Natural killer cell (primary cell): ENCODE measurements around the gene MYO5B. TPM values are rescaled to one million over a fixed set of nuclear protein-coding genes. Genes with fewer than 3 reads are reported as not detected.

Experiments
- ATAC-seq, 3 donors: fragments of 150-1000 bp in 2 of 3; fragments of 200-7000 bp in 1 of 3; cut with Tn5 transposase; 1 replicate in 1 of 3; 2 replicates in 2 of 3; pipeline ENCODE4 v1.10.0; 2021; ENCODE audit warnings: mild to moderate bottlenecking in 2 of 3, moderate library complexity in 2 of 3
- DNase-seq, 2 donors: peaks; one replicate each; pipeline versions ENCODE4 v3.0.0 to v3.0.0-alpha.2; 2013 to 2021; ENCODE audit warnings: mixed read lengths in 1 of 2
- H3K27ac ChIP-seq: one replicate; pipeline ENCODE4 v1.5.1; 2013; ENCODE audit warnings: mild to moderate bottlenecking, low read length
- H3K27me3 ChIP-seq: one replicate; pipeline ENCODE4 v1.6.1; 2013; ENCODE audit warnings: low read length; ENCODE audit not compliant: control insufficient read depth, insufficient read depth
- H3K36me3 ChIP-seq: one replicate; pipeline ENCODE4 v1.6.1; 2013; ENCODE audit warnings: low read length; ENCODE audit not compliant: control insufficient read depth, insufficient read depth
- H3K4me1 ChIP-seq: one replicate; pipeline ENCODE4 v1.6.1; 2013; ENCODE audit warnings: low read length; ENCODE audit not compliant: control insufficient read depth, insufficient read depth
- H3K4me3 ChIP-seq: one replicate; pipeline ENCODE4 v1.5.1; 2013; ENCODE audit warnings: low read length
- H3K9me3 ChIP-seq: one replicate; pipeline ENCODE4 v1.6.1; 2013; ENCODE audit warnings: low read length; ENCODE audit not compliant: control insufficient read depth, insufficient read depth
- H3K27ac Mint-ChIP-seq, 2 donors: one replicate each; pipeline ENCODE4 v1.8.0; 2022; ENCODE audit warnings: mild to moderate bottlenecking in 2 of 2, mixed read lengths in 2 of 2, moderate library complexity in 1 of 2
- H3K27me3 Mint-ChIP-seq, 2 donors: one replicate each; pipeline ENCODE4 v1.8.0; 2022; ENCODE audit warnings: low read depth in 2 of 2, mixed read lengths in 2 of 2
- H3K36me3 Mint-ChIP-seq: one replicate; pipeline ENCODE4 v1.8.0; 2022; ENCODE audit warnings: mixed read lengths
- H3K4me1 Mint-ChIP-seq, 2 donors: one replicate each; pipeline ENCODE4 v1.8.0; 2022; ENCODE audit warnings: mixed read lengths in 2 of 2
- H3K4me3 Mint-ChIP-seq: one replicate; pipeline ENCODE4 v1.8.0; 2022; ENCODE audit warnings: mild to moderate bottlenecking, moderate library complexity, mixed read lengths
- H3K9me3 Mint-ChIP-seq, 2 donors: one replicate each; pipeline ENCODE4 v1.8.0; 2022; ENCODE audit warnings: mixed read lengths in 2 of 2
- CTCF ChIP-seq: fragments of 200-600 bp; IDR thresholded peaks from one replicate; pipeline ENCODE4 v1.8.0; 2022; ENCODE audit warnings: antibody characterized with exemption
- WGBS: methylation state at CpG from one replicate; pipeline ENCODE4 v1.1.7; 2013; ENCODE audit warnings: missing lambda C conversion rate; ENCODE audit not compliant: insufficient coverage; 5-methylcytosine and 5-hydroxymethylcytosine counted together
- intact Hi-C: fragments of 100-400 bp; cut with micrococcal nuclease; formaldehyde crosslinking; loops from one replicate; pipeline ENCODE4 v1.14.2; 2022
- total RNA-seq, 4 donors: library from RNA; stranded (reverse); fragments of 120-200 nt in 1 of 4; gene quantifications; one replicate each; pipeline versions ENCODE4 v1.2.3 to v1.2.4, GENCODE V29; 2013 to 2022

MYO5B gene
- total RNA-seq, 3 donors from 2014 or later (not counting 1 experiment from before 2014, with no cell fraction given), result 0.33 TPM; not detected in 2

DNA sequence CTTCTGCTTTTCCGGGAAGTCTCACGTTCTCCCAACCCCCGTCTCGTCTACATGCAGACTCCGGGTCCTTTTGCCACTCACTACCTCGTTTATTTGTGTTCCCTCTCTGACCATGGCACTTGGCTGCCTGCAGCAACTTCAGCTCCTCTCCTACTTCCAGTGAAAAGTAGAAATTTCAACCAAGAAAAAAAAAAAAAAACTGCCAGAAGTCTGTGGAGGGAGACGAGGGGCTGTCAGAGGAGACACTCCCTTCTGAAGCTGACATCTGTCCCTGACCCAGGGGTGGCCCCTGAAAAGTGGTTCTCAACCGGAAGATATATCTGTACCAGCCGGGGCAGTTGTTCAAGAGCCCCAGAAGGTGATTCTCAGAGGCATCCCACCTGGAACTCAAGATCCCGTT lies 742 bp upstream of the MYO5B start:
- Mint-ChIP-seq H3K9me3 (no peaks in the 10 kb centered on the region), H3K27ac (no peak overlapping the region), H3K4me1 (peaks cover 0 to 13% of the 10 kb centered on the region in 2 donors), H3K27me3 (peaks cover 48 to 76% of the 10 kb centered on the region in 2 donors), H3K4me3 (peak overlapping the region; percentile 80), H3K36me3 (no peaks in the 10 kb centered on the region)
- DNase-seq (no peak), ATAC-seq (no peak)
- Histone ChIP-seq H3K4me1 (peaks cover 4% of the 10 kb centered on the region), H3K9me3 (no peaks in the 10 kb centered on the region), H3K4me3 (no peak overlapping the region), H3K27me3 (peaks cover 16% of the 10 kb centered on the region), H3K36me3 (no peaks in the 10 kb centered on the region), H3K27ac (no peak overlapping the region)
- intact Hi-C loops, result no loop called here
- no peak for TF ChIP-seq CTCF
- WGBS, result 35% methylated on average over 10 of the region's 10 CpGs

DNA sequence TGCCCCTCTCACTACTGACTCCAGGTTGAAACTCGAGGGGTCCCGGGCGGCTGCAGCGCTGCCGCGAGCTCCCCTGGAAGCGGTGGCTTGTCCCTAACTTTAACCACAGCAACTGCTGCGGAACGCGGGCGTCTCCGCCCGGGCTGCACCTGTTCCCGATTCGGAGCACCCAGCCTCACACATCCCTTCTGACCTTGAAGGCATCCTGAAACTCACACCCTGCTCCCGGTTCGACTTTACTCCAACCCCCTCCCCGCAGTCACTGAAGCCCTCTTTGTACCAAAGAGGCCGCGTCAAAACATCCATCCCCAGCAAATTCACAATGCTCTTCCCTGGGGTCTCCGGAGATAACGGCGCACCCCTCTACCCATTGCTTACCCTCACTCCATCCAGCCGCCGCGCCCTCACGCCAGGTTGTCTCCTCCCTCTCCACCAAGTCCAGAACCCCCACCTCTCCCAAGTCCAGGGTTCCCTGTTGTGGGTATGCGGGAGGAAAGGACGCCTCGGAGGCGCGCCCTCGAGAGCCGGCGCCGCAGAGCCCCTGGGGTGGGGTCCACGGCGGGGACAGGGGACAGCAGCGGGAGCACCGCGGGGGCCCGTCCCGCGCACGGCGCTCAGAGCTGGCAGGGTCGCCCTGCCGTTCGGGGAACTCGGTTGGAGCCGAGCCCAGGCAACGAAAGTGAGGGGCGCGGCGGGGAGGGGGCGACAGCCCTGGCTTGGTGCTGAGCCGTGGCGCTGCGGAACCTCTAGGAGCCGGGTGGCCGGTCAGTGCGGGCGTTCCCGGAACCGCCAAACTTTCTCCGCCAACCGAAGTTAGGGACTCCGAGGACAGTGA lies 934 bp downstream of the MYO5B start:
- Mint-ChIP-seq H3K27ac (no peak overlapping the region), H3K36me3 (no peaks in the 10 kb centered on the region), H3K27me3 (peaks cover 46 to 78% of the 10 kb centered on the region in 2 donors), H3K4me3 (peak overlapping the region; percentile 29), H3K9me3 (no peaks in the 10 kb centered on the region), H3K4me1 (peaks cover 0 to 13% of the 10 kb centered on the region in 2 donors)
- Histone ChIP-seq H3K36me3 (no peaks in the 10 kb centered on the region), H3K4me3 (no peak overlapping the region), H3K4me1 (peaks cover 4% of the 10 kb centered on the region), H3K9me3 (no peaks in the 10 kb centered on the region), H3K27me3 (peaks cover 16% of the 10 kb centered on the region), H3K27ac (no peak overlapping the region)
- no peak for ATAC-seq
- TF ChIP-seq CTCF, result no peak
- no peak for DNase-seq
- intact Hi-C loops, result no loop called here
- 4% methylated on average over 68 of the region's 68 CpGs for WGBS

DNA sequence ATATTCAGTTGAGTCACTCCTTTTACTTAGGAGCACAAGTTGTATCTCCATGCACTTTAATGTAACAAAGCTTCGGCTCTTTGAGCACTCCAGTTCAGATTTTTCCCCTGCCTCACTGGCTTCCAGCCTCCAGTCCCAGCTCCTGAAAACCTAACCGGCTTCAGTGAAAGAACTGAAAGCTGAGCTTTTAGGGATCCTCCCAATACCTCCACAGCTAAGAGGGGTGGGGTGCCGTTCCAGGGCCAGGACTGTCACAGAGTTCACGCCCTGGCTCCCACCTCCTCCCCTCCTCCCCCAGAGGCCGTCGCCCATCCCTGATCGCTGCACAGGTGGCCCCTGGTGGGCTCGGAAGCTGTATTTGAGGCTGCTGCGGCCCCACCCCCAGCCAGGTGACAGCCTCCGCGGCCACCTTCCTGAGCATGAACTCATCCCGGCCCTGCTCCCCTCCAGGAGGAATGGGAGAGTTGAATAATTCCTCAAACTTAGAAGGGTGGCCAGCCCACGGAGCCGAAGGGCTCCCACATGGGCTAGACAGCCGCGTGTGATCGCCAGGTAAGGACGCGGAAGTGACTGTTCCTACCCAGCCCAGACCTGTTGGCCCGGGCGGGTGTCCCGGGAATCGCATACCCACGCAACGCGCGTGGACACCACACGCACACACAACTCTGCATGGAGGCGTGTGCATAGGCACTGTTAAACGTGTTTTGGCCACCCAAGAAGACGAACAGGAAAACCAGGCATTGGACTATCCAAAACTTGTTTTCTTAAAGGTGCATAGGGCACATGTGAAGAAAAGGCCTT lies 1.8 kb downstream of the MYO5B start:
- Mint-ChIP-seq H3K27me3 (peaks cover 45 to 77% of the 10 kb centered on the region in 2 donors), H3K4me3 (peak overlapping the region; percentile 29), H3K27ac (no peak overlapping the region), H3K4me1 (peaks cover 0 to 13% of the 10 kb centered on the region in 2 donors), H3K9me3 (no peaks in the 10 kb centered on the region), H3K36me3 (no peaks in the 10 kb centered on the region)
- Histone ChIP-seq H3K4me1 (peaks cover 4% of the 10 kb centered on the region), H3K27ac (no peak overlapping the region), H3K27me3 (peaks cover 16% of the 10 kb centered on the region), H3K9me3 (no peaks in the 10 kb centered on the region), H3K36me3 (no peaks in the 10 kb centered on the region), H3K4me3 (no peak overlapping the region)
- ATAC-seq (no peak), DNase-seq (no peak)
- intact Hi-C loops, result no loop called here
- WGBS, result 15% methylated on average over 28 of the region's 31 CpGs
- no peak for TF ChIP-seq CTCF
